Measurements from ENCODE around the gene SLC6A17. TPM values are rescaled to one million over a fixed set of nuclear protein-coding genes. Genes with fewer than 3 reads are reported as not detected.

The SLC6A17 gene
- total and polyA plus RNA-seq, 12 donors = 0.06 to 0.45 (median 0.16) TPM; not detected in 4

DNA sequence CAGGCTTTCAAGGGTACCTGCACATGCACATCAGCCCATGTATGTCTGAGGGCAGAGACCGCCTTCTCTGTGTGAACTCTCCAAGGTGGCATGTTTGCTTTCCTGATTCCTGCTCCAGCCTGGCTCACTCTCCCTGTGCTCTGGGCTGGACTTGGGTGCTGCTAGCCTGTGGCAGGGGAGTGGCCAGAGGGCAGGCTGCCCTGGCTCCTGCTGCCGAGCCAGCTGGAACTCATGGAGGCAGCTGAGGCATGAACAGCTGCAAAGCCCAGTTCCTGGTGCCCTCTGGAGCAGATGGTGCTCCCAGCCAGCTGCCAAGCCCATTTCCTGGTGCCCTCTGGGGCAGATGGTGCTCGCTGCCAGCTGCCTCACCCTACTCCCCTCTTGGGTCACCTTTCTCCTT, 30.5 kb upstream of the SLC6A17 start:
- Histone ChIP-seq H3K4me1 (no peaks in the 10 kb centered on the region), H3K27me3 (peaks cover 0 to 17% (median 9%) of the 10 kb centered on the region in 7 donors), H3K4me3 (no peak overlapping the region), H3K27ac (no peak overlapping the region), H3K9me3 (peaks cover 0 to 13% (median 0%) of the 10 kb centered on the region in 11 donors), H3K36me3 (no peaks in the 10 kb centered on the region)
- intact Hi-C loops (cut with DNase I) = loop anchor here in 1 of 10 donors (5.0 kb wide), 1 partner anchor 63 kb away; no protein-coding TSS in a partner anchor
- ATAC-seq (no peak), DNase-seq (no peak)
- TF ChIP-seq, protein P1, sequence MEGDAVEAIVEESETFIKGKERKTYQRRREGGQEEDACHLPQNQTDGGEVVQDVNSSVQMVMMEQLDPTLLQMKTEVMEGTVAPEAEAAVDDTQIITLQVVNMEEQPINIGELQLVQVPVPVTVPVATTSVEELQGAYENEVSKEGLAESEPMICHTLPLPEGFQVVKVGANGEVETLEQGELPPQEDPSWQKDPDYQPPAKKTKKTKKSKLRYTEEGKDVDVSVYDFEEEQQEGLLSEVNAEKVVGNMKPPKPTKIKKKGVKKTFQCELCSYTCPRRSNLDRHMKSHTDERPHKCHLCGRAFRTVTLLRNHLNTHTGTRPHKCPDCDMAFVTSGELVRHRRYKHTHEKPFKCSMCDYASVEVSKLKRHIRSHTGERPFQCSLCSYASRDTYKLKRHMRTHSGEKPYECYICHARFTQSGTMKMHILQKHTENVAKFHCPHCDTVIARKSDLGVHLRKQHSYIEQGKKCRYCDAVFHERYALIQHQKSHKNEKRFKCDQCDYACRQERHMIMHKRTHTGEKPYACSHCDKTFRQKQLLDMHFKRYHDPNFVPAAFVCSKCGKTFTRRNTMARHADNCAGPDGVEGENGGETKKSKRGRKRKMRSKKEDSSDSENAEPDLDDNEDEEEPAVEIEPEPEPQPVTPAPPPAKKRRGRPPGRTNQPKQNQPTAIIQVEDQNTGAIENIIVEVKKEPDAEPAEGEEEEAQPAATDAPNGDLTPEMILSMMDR (IDR thresholded peaks at IDR 0.05) = no peak
- WGBS, 2 donors = 83 to 90% methylated on average over 2 to 3 of the region's 3 CpGs

DNA sequence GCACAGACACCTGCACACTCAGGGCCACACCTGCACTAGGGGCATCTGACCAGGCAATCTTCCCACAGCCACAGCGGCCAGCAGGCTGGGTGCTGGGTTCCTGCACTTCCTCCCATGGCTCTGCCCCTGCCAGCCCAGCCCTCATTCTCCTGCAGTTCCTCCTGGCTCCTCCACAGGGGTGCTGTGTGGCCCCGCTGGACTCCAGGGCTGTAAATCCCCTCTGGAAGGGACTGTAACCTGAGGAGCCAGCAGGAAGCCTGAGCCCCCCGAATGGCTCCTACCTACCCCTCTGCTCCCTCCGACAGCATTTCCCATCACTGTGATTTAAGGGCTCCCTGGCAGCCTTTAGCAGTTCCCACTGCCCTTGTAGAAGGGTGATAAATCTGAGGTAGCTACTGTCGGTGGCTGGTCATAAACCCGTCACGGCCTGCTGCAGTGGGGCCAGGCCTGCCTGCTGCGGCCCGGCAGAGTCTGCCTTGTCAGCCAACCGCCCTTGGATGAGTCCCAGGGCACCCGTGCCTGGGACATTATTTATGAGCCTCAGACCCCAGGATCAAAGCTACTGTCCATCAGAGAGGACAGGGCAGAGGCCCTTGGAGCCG, 29.2 kb upstream of the SLC6A17 start:
- no peaks in the 10 kb centered on the region for H3K36me3 ChIP-seq
- H3K4me1 ChIP-seq = no peaks in the 10 kb centered on the region
- TF ChIP-seq, protein P1 (IDR thresholded peaks at IDR 0.05) = no peak
- H3K9me3 ChIP-seq = peaks cover 0 to 18% (median 0%) of the 10 kb centered on the region in 11 donors
- ATAC-seq (no peak), DNase-seq (no peak)
- intact Hi-C loops (cut with DNase I) = no loop called here
- peaks cover 0 to 8% (median 3%) of the 10 kb centered on the region in 7 donors for H3K27me3 ChIP-seq
- H3K4me3 ChIP-seq = no peak overlapping the region
- no peak overlapping the region for H3K27ac ChIP-seq
- WGBS, 2 donors = 67 to 74% methylated on average over 12 of the region's 12 CpGs

DNA sequence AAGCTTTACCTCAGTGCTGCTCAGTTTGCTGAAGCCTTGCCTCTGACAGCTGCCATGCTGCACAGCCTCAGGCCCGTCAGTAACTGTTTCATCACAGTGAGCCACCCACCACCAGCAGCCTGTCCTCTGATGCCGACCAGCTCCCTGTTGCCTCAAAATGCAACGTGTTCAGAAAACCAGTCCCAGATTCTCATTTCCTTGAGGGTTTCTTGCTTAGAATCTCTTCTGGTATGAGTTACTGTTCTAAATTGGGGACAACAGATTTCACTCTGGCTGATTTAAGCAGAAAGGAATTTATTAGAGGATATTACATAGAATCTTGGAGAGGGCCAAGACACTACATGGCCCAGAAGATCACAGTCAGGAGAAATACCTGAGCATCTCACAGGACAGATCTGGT, 27.1 kb upstream of the SLC6A17 start:
- H3K36me3 ChIP-seq = no peaks in the 10 kb centered on the region
- WGBS, 2 donors = 44% methylated on average over 3 of the region's 3 CpGs
- H3K4me3 ChIP-seq = no peak overlapping the region
- H3K27ac ChIP-seq = no peak overlapping the region
- H3K4me1 ChIP-seq = no peaks in the 10 kb centered on the region
- peaks cover 0 to 11% (median 3%) of the 10 kb centered on the region in 7 donors for H3K27me3 ChIP-seq
- ATAC-seq (no peak), DNase-seq (no peak)
- H3K9me3 ChIP-seq = peaks cover 0 to 24% (median 0%) of the 10 kb centered on the region in 11 donors
- intact Hi-C loops (cut with DNase I) = no loop called here
- TF ChIP-seq, protein P1 (IDR thresholded peaks at IDR 0.05) = no peak

DNA sequence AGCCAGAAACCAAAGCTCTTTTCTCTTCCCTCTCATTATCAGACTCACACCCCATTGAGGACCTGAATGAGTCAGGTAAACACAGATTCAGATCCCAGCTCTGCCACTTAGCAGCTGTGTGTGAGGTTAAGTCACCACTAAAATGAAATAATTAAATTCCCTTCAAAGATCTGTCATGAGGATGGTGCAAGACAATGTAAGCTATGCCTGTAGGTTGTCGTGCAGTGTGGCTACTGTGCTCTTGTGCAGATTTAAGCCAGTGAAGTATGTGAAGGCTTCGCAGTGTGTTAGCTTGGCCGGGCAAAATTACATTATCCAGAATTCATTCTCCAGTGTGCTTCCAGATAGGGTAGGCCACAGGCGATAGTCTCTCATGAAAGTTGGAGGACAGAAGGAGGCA, 24.5 kb upstream of the SLC6A17 start:
- 96 to 97% methylated on average over 4 of the region's 4 CpGs for WGBS, 2 donors
- peaks cover 0 to 37% (median 26%) of the 10 kb centered on the region in 7 donors for H3K27me3 ChIP-seq

More for the DNA sequence above, 24.5 kb upstream of the SLC6A17 start:
- DNase-seq (no peak), ATAC-seq (no peak)
- peaks cover 0 to 24% (median 0%) of the 10 kb centered on the region in 11 donors for H3K9me3 ChIP-seq
- TF ChIP-seq, protein P1 (IDR thresholded peaks at IDR 0.05) = no peak
- H3K4me1 ChIP-seq = peaks cover 0 to 9% (median 4%) of the 10 kb centered on the region in 9 donors
- no peak overlapping the region for H3K27ac ChIP-seq
- H3K36me3 ChIP-seq = no peaks in the 10 kb centered on the region
- intact Hi-C loops (cut with DNase I) = no loop called here
- H3K4me3 ChIP-seq = no peak overlapping the region

All from heart right ventricle (tissue), 16 donors.